Ovary (tissue), 10 donors: ENCODE data around the gene SLC39A7. TPM values are rescaled to one million over a fixed set of nuclear protein-coding genes. Genes with fewer than 3 reads are reported as not detected.

Experiments used
- DNase-seq, 5 donors: peaks; one replicate each; pipeline ENCODE4 v3.0.0-alpha.2; 2019 to 2020
- H3K27ac ChIP-seq, 2 donors: fragments of 200-600 bp; one replicate each; pipeline versions ENCODE4 v1.5.1 to v1.8.0; 2019 to 2022
- H3K27me3 ChIP-seq: fragments of 200-600 bp; one replicate; pipeline ENCODE4 v1.8.0; 2022
- H3K36me3 ChIP-seq: fragments of 200-600 bp; sonication (generic); one replicate; pipeline ENCODE4 v1.5.1; 2019
- H3K4me1 ChIP-seq: one replicate; pipeline ENCODE4 v1.8.1; 2013; ENCODE audit warnings: mild to moderate bottlenecking, moderate library complexity; ENCODE audit not compliant: insufficient read depth
- H3K4me3 ChIP-seq: fragments of 200-600 bp; sonication (generic); one replicate; pipeline ENCODE4 v1.5.1; 2017
- H3K9me3 ChIP-seq, 2 donors: fragments of 200-600 bp in 1 of 2; sonication (generic) in 1 of 2; one replicate each; pipeline versions ENCODE4 v1.5.1 to v1.8.1; 2013 to 2019; ENCODE audit warnings: mild to moderate bottlenecking in 1 of 2, moderate library complexity in 1 of 2
- CTCF ChIP-seq, 3 donors: fragments of 450-650 bp in 2 of 3; fragments of 200-600 bp in 1 of 3; IDR thresholded peaks; one replicate each; pipeline versions ENCODE4 v1.5.1 to v1.8.0; 2016 to 2022; ENCODE audit warnings: antibody characterized with exemption in 3 of 3, mild to moderate bottlenecking in 1 of 3
- EP300 ChIP-seq: sonication (generic); formaldehyde crosslinking; IDR thresholded peaks from one replicate; pipeline ENCODE4 v1.6.1; 2017; ENCODE audit warnings: antibody characterized with exemption
- POLR2A ChIP-seq: fragments of 450-650 bp; IDR thresholded peaks from one replicate; pipeline ENCODE4 v1.6.1; 2017; ENCODE audit warnings: antibody characterized with exemption, mild to moderate bottlenecking, moderate library complexity
- WGBS, 3 donors: extraction: QIAGEN DNeasy Blood & Tissue Kit in 1 of 3; methylation state at CpG; one replicate each; pipeline versions ENCODE4 v1.1.5 to v1.1.7; 2013 to 2017; 5-methylcytosine and 5-hydroxymethylcytosine counted together
- intact Hi-C, 4 donors: fragments of 100-400 bp; cut with DNase I; formaldehyde crosslinking; loops; one replicate each; pipeline versions ENCODE4 v1.11.0 to v1.15.1; 2022 to 2023
- long read RNA-seq, 3 donors: library from polyadenylated mRNA in 2 of 3; unstranded in 2 of 3; transcript quantifications; one replicate each; pipeline ENCODE4 v2.0.0 and lab custom pipeline, GENCODE V29; 2021 to 2026
- polyA plus RNA-seq, 2 donors: library from polyadenylated mRNA; stranded (reverse); fragments of 200-250 nt in 1 of 2; fragments of 350-450 nt in 1 of 2; fragmentation: Illumina TruSeq in 1 of 2; extraction: RNeasy Lipid Tissue Mini Kit (QIAGEN cat#74804) in 1 of 2; gene quantifications; one replicate each; pipeline ENCODE4 v1.2.3, GENCODE V29; 2013 to 2014
- total RNA-seq, 7 donors: library from RNA; depleted of rRNA in 2 of 7; stranded (reverse); fragments of >200 nt in 2 of 7; fragmentation: NEBNext Ultra II Directional in 3 of 7; extraction: Animal tissue kit (Norgen Biotek cat#: 25700) in 3 of 7; gene quantifications; one replicate each; pipeline versions ENCODE4 v1.1.0 to v1.2.4, GENCODE V29; 2016 to 2023
- donor health status: DM: no; HTN: no; CAD: no; lungs with moderate emphysema.
- donor health status: DM: no; HTN: no; CAD: no.
- donor health status: Bipolar disorder and iron deficiency.
- donor health status: DM: yes; HTN: yes; CAD: no.
- donor health status: DM: no; HTN: no; CAD: no.
- donor health status: DM: yes; HTN: yes; CAD: no.

The SLC39A7 gene
- total RNA-seq (10 to 100 TPM; 27.4 to 73.7 (median 61.2) TPM), polyA plus RNA-seq (10 to 100 TPM; 54.0 to 80.0 TPM)
- long read RNA-seq, donor 1, transcript SLC39A7-201 (8 exons, 2,153 nt): major isoform, 5 of 18 reads
- long read RNA-seq, donor 1, partial matches to known transcripts: 8 of 18 reads
- long read RNA-seq, donor 1, other reads (novel, unspliced or antisense): 2 of 18 reads
- long read RNA-seq, donor 2, transcript SLC39A7-202 (7 exons, 2,409 nt): major isoform, 9 of 15 reads
- long read RNA-seq, donor 2, transcript SLC39A7-201 (8 exons, 2,153 nt): minor isoform, 6 of 15 reads
- long read RNA-seq, donor 2, partial matches to known transcripts: 0 of 15 reads
- long read RNA-seq, donor 2, other reads (novel, unspliced or antisense): 0 of 15 reads
- long read RNA-seq, donor 3, transcript SLC39A7-201 (8 exons, 2,153 nt): minor isoform, 7 of 27 reads
- long read RNA-seq, donor 3, transcript SLC39A7-202 (7 exons, 2,409 nt): major isoform, 10 of 27 reads
- long read RNA-seq, donor 3, partial matches to known transcripts: 8 of 27 reads
- long read RNA-seq, donor 3, other reads (novel, unspliced or antisense): 2 of 27 reads

DNA sequence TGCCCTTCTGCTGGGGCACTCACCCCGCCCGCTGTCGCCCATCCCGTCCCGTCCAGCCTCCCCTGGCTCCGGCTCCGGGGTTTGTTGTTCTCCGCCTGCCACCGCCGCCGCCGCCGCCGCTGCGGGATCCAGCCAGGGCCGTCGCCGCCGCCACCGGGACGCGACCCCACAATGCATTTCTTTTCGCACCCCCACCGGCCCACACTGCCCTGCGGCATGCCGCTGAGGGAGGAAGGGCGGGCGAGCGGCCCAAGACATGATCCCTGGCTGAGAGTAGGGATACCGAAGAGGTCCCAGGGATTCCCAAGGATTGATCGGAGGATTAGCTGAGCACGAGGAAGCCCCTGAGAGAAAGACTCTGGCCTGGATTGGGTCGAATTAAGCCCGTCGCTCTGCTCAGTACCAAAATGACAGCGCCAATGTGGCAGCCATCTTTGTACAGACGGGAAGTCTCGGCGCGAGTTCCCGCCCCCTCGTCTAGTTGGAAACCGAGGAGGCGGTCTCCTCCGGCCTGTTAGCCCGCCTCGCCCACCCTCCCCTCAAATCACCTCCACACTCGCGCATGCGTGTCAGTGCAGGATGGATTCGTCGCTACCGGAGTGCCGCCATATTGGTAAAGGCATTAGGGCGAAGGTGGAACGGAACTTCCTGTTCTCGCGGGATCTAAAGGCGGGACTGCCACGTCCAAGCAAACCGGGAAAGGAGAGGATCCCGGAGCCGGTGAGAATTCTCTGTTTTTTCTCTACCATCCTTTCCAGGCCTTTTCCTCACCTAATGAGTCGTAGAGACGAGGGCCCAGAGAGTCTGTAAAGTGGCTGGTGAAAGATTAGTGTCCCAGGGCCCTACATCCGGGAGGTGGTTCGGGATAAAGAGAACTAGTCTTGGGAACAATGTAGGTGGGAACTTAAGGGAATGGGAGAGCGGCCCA, at the start of gene SLC39A7, which contains the start of gene RXRB:
SLC39A7 (plus strand) TSS at position 649 of the 928 bp plus-strand sequence. CDS start 379 bp downstream, outside the sequence.
RXRB (minus strand) TSS at position 447 of the 928 bp plus-strand sequence; CDS start at position 258, 189 bp downstream.
- no peaks in the 10 kb centered on the region for H3K36me3 ChIP-seq
- H3K27me3 ChIP-seq: no peaks in the 10 kb centered on the region
- peak within 1 kb of the TSS; percentile 76 to 90 for H3K27ac ChIP-seq
- peaks cover 27% of the 10 kb centered on the region for H3K4me1 ChIP-seq
- H3K9me3 ChIP-seq: no peaks in the 10 kb centered on the region
- TF ChIP-seq POLR2A (peak; percentile 58), CTCF (IDR thresholded peaks at IDR 0.05) (no peak), EP300 (no peak)
- peak within 1 kb of the TSS; percentile 81 for H3K4me3 ChIP-seq
- intact Hi-C loops: no loop called here
- peak; percentile 99 to 100 (median 99) for DNase-seq
- 0 to 1% (median 0%) methylated on average over 60 to 68 of the region's 68 CpGs for WGBS, 3 donors

GRCh38 chr6:33151050-33151449, 49.6 kb upstream of the SLC39A7 start:
- no peak overlapping the region for H3K27ac ChIP-seq
- H3K4me3 ChIP-seq: no peak overlapping the region
- no peaks in the 10 kb centered on the region for H3K36me3 ChIP-seq
- TF ChIP-seq CTCF (IDR thresholded peaks at IDR 0.05) (no peak), EP300 (no peak), POLR2A (no peak)
- no peak for DNase-seq
- intact Hi-C loops: no loop called here
- no peaks in the 10 kb centered on the region for H3K4me1 ChIP-seq
- H3K9me3 ChIP-seq: no peaks in the 10 kb centered on the region
- 78 to 92% (median 80%) methylated on average over 1 of the region's 1 CpG for WGBS, 3 donors
- no peaks in the 10 kb centered on the region for H3K27me3 ChIP-seq

DNA sequence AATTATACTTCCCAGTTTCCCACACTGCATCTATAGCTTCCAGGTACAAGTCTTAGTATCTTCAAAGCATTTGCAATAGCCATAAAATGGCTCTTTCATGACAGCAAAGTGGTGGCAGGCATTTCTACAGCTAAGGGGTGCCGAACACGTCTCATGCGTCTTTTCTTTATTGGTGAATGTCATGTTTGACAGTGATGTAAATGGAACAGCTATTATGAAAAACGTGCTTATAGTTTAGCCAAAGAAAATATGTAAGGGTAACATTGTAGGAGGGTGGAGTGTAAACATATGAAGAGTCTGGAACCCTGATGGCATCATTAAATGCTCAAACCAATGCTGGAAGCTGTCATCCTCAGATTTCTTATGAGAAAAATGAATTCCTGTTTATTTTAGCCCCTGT, 46.3 kb upstream of the SLC39A7 start:
- Histone ChIP-seq H3K9me3 (no peaks in the 10 kb centered on the region), H3K36me3 (no peaks in the 10 kb centered on the region), H3K4me1 (no peaks in the 10 kb centered on the region), H3K4me3 (no peak overlapping the region), H3K27me3 (no peaks in the 10 kb centered on the region), H3K27ac (no peak overlapping the region)
- no peak for DNase-seq
- intact Hi-C loops: no loop called here
- WGBS, 3 donors: 58 to 68% (median 64%) methylated on average over 4 of the region's 4 CpGs
- TF ChIP-seq POLR2A (no peak), EP300 (no peak), CTCF (IDR thresholded peaks at IDR 0.05) (no peak)

DNA sequence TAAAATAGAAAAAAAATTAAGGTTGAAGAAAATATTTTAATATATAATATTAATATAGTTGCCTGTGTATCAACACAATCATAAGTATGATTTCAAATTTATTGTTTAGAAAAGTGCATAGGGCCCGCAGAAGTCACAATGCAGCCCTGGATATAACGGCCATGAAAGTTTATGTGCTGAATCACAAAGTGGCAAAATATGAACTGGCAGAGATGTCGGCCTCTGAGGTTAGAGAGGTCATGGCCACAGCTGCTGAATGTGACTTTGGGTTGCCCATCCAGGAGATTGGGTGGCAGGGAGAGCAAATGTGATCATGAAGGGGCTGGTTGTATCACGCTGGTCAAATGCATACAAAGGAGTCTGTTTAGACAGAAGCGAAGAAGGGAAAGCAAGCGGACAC, 44.1 kb upstream of the SLC39A7 start:
- Histone ChIP-seq H3K4me3 (no peak overlapping the region), H3K9me3 (no peaks in the 10 kb centered on the region), H3K4me1 (no peaks in the 10 kb centered on the region), H3K36me3 (no peaks in the 10 kb centered on the region), H3K27me3 (no peaks in the 10 kb centered on the region), H3K27ac (no peak overlapping the region)
- 72 to 80% (median 77%) methylated on average over 6 of the region's 6 CpGs for WGBS, 3 donors
- intact Hi-C loops: no loop called here
- no peak for TF ChIP-seq CTCF (IDR thresholded peaks at IDR 0.05)
- no peak for TF ChIP-seq POLR2A
- no peak for TF ChIP-seq EP300
- no peak for DNase-seq
